WTC11 (cell line): Measurements from ENCODE around the gene RADX.

ENCODE experiments used
- CTCF ChIP-seq: fragments of 200-600 bp; IDR thresholded peaks from 2 replicates; pipeline ENCODE4 v1.8.0; 2022; ENCODE audit warnings: antibody characterized with exemption
- USF2 ChIP-seq: sonication (generic); formaldehyde crosslinking; IDR thresholded peaks from 2 replicates; pipeline ENCODE4 v1.8.1; 2023; ENCODE audit warnings: mild to moderate bottlenecking, missing genetic modification reagents, moderate library complexity

GRCh38 chrX:106566362-106566761 is 45.4 kb upstream of the RADX start:
- TF ChIP-seq USF2 (CRISPR knock-in tag) (no peak), CTCF (no peak)
